ENCODE results near the gene OGFRL1.
"Not testable (repeated sequence)": the region's sequence is repeated elsewhere in the genome, so short reads cannot be mapped to it uniquely, and the experiment has no call there.

OGFRL1 gene

GRCh38 chr6:71288228-71289038, at the start of gene OGFRL1:
TSS of gene OGFRL1 (plus strand) at chr6:71288811. CDS start at chr6:71288937, 126 bp downstream.
- DNase-seq = peak; percentile 75

DNA sequence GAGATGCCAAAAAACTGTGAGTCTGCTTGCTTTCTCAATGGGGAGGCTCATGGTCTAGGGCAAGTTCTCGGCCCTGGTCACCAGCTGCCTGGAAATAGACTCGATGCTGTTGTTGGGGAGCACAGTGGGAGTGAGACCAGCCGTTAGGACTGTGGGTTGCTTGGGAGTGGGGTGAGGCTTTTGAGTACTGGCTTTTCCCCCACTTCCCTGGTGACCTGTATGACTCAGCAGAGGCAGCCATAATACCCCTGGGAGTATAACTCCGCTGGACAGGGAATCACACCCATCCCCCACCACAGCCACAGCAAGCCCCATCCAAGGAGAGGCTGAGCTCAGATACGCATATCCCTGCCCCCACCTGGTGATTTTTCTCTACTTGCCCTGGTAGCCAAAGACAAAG, 48.9 kb upstream of the OGFRL1 start:
- DNase-seq = no peak

DNA sequence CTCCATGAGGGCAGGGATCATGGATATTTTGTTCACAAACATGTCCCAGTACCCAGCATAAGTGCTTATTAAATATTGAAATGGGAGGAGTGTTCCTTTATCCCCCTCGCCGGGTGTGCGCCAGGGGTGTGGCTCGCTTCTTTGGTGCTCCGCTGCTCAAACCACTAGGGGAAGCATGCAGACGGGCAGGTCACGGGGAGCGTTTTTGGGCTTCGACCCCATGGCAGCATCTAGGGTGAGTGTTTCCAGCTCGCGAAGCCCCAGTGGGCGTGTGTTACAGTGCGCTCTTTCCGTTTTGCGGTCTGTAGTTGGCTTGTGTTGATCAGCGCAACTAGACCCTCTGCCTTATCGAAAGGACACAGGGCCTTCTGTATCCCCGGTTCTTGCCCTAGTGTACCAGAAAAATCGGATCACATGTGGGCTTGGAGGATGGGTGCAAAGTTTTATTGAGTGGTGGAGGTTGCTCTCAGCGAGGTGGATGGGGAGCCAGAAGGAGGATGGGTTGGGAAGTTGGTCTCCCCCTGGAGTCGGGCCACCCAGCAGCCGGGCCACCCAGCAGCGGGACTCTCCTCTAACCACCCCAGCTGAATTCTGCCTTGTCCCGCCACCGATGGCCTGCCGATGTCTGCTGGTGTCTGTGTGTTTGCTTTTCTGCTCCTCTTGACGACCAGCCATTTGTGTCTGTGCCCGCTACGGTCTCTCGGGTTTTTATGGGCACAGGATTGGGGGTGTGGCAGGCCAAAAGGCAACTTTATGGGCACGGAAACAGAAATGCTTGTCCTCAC, 43.2 kb upstream of the OGFRL1 start:
- DNase-seq = no peak

GRCh38 chr6:71246596-71246995, 42.0 kb upstream of the OGFRL1 start:
- DNase-seq = no peak

DNA sequence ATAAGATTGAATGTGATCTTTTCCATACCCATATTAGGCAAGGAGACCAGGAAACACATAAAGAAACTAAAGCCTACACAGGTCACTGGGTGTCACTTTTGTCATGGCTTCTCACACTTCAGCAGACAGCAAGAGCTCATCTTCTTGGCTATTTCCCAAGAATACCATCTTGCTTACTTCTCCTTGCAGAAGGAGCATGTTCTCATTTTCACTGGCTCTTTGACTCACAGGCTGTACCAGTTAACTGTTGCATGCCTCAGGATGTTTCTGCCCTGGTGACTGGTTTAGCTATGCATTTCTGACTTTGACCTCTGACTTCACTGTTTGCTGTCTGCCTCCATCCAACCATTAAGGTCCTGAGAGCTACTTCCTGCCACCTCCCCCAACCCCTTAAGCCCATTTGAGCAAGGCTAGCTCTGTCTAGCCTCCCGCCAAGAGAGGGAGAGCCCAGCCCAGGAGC, 40.3 kb upstream of the OGFRL1 start:
- no peak for DNase-seq

- no peak for DNase-seq
Measured at GRCh38 chr6:71248878-71249544, 39.6 kb upstream of the OGFRL1 start.

DNA sequence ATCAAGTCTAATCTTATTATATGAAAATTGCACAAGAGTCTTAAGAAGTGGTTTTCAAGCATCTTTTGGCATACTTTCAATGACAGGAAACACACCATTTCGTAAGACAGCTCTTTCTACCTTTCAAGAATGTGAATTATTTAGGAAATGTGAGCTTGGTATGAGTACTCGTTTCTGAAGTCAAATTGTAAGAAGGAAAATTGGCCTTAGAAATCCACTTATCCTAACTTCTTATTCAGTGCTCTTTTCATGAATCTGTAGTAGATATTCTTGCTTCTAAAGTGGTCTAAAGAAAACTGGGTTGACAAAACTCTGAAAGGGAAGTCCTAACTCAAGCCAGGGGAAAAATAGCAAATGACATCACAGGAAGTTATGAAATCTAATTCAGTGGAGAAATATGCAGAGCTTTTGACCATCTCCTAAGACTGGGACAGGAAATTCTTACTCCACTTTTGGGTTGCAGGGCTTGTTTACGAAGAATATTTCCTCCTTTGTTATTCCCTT, 38.5 kb upstream of the OGFRL1 start:
- no peak for DNase-seq

DNA sequence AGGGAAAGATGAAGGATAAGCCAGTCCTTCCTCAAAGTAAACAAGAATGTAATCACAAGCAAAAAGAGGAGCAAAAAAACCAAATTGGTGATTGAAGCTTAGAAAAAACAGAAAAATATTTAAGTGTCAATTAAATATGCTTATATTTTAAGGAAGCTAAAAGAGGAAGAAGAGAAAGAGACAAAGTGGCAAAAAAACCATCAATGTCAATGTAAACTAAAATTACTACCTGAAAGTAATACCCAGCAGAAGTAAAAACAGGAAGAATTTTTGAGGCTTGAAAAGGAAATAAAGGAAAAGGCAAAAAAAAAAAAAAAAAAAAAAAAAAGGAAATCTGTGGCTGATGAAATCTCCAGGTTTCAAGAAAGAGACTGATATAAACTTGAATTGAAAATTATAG, 36.2 kb upstream of the OGFRL1 start:
- no peak for DNase-seq

GRCh38 chr6:71252960-71253359, 35.7 kb upstream of the OGFRL1 start:
- no peak for DNase-seq

- DNase-seq = no peak
Measured at GRCh38 chr6:71254323-71254722, 34.3 kb upstream of the OGFRL1 start.

DNA sequence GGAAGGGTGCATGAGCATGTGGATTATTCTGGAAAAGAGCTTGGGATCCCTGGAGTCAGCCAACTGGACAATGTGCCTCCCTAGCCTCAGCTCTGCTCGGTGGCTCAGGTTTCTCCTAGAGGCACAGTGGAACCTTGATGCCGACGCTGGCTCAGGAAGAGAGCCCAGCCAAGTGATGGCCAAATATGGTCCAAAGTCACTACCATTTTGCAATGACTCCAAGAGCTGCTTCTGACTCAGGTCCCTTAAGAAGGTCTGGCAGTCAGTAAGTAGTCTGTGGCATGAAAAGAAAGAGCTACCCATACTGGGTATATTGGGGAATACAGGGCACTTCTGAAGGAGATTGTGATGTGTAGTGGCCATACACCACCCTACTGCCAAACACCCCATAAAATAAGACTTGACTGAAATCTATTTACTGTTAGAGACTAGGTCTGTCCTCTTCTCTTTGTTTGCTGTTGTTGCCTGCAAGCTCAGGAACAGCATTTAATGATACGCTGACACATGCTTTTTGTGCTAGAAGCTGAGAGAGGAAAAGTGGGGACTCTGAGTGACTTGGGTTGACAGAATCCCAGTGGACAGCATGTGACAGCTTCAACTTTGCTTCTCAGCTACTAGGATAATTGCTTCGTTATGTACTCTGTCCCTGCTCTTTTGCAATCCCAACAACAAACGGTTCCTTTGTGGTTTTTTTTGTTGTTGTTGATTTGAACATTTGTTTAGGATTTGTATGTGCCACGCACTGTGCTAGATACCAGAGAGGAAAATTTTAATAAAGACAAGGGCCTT, 30.3 kb upstream of the OGFRL1 start:
- no peak for DNase-seq

DNA sequence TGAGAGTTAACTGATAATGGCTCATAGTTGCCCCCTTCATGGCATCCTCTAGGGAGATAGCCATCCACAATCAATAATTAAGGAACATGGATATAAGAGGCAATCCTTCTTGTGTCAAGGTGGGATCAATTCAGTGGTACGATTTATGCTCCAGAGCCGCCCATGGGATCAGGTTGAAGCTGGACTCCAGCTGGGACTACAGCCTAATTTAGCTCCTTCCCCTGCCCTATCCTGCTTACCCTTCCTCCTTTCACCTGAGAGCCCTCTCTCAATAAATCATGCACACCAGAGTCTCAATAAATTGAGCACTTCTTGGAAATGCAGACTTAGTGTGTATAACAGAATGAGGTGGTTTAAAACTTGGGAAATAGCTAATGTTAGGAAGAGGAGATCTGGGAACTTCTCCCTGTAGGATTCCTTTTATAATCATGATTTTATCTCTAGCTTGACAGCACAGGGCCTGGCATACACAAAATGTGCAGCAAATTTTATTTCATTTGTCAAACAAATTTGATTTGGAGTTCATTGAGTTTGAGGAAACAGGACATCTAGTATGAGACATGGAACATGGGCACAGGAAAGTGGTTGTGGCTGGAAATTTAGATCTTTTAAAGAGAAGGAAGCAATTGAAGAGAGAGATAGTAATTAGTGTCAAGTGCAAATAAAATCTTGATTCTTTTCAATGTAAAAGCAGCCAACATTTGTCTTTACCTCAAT, 28.6 kb upstream of the OGFRL1 start:
- DNase-seq = no peak

- DNase-seq = no peak
Measured at GRCh38 chr6:71262914-71263313, 25.7 kb upstream of the OGFRL1 start.

GRCh38 chr6:71266392-71266791, 22.2 kb upstream of the OGFRL1 start:
- not testable (repeated sequence) for DNase-seq

DNA sequence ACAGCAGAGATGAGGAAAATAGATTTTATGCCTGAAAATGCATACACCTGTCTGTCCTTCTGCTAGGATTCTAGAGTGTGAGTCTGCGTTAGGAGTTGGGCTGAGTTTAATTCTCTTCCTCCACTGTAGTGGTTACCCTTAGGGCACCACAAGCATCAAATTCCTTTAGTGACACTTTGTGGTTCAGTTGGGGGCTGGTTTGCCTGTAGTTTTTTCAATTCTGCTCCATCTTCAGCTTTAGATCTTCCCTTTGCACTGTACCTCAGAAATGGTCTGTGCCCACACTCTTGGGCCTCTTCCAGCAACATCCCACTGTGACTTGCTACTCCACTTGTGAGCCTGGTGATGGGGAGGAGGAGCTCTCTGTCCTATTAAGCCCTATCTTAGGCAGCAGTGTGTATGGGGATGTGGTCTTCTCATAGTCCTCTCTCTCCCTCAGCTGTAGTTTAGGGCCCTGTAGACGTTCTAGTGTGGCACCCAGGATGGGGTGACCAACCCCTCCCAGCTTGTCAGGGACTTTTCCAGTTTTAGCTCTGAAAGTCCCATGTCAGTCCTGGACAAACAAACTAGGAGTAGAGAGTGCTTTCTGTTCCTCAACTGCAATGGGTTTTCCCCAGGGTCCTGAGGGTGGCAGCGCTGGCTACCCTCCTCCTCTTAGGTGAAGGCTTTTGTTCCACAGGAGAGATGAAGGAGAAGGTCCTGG, 19.7 kb upstream of the OGFRL1 start:
- no peak for DNase-seq

DNA sequence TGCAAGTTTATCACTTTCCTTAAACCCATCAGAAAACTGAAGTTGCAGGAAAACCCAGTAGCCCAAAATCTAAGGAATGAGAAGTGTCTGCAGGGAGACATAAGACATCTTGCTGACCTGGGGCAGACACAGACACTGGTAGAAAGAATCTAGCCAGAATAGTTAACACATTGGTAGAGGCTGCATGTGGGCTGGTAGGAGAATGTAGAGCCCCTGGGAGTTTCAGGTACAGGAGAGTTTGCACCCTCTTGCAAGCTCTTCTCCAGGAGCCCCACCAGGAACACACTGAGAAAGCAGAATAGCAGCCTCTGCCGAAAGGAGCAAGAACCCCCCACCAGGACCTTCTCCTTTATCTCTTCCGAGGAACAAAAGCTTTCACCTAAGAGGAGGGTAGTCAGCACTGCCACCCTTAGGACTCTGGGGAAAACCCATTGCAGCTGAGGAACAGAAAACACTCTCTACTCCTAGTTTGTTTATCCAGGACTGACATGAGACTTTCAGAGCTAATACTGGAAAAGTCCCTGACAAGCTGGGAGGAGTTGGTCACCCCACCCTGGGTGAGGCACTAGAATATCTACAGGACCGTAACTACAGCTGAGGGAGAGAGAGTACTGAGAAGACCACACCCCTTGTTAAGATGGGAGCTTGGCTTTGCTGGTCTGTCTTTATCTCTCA, 10.5 kb upstream of the OGFRL1 start:
- DNase-seq = no peak

DNA sequence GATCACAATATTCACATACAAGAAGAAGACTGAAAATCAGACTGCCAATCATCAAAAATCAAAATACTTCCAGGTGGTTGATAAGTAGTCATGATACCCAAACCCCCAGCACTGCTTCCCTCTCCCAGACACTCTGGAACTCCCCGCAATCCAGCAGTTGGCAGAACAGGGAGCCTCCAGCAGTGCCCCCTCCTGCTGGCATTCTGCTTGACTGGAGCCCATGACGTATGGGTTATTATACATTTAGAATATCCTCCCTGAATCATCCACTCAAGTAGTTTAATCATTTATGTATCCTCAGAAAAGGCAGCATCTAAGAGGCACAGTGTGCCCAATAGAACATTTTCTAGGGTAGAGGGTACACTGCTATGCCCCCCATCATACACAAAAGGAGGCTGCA, 9.3 kb upstream of the OGFRL1 start:
- DNase-seq = no peak

DNA sequence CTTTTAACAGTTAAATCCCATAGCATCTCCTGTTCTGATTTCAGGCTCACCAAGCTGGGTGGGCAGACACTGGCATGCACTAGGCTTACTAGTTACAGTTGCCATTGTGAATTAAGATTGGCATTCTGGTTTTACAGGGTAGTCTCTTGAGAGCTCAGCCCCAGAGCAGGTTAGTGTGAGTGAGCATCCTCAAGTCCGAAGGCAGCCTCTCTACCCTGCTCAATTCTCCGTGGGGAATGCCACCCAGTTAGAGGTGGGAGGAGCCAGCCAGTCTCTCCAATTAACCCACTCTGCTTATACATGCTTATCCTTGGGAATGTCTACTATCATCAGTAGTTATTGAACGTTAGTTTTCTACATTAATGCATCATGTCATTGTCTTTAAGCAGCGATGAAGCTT, 8.9 kb upstream of the OGFRL1 start:
- no peak for DNase-seq

DNA sequence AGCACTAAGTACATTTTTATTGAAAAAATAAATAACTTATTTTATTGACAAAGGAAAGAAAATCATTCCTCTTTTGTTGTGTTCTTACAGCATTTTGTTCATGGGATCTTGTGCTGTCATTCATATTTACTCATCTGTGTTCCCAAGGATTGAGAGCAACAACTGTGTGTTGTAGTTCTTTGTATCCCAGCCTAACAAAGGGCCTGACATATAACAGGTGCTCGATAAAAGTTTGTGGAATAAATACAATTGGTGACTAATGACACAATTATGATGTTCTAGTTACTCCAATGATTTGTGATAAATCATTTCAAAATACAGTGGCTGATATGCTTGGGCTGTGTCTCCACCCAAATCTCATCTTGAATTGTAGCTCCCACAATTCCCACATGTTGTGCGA, 7.9 kb upstream of the OGFRL1 start:
- no peak for DNase-seq

DNA sequence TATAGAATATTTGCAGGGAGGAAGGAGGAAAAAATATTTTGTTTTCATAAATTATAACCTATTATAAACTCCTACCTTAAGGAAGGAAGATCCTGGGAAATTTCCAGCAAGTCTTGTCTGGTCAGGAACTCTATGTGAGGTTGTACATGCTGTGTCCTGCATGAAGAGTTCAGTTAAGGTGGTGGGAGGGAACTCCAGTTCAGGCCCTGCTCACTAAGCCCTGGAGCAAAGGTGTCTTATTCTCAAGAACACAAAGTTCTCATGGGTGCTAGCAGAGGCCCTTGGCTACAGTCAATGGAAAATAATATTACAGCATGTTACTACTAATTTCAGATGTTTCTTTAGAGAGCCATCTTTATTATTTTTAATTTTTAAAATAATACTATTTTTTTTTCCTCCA, 3.8 kb upstream of the OGFRL1 start:
- no peak for DNase-seq

- DNase-seq = no peak
Measured at GRCh38 chr6:71287038-71287437, 1.6 kb upstream of the OGFRL1 start.

Measured in COR-L47 (cell line).